ENCODE measurements around the gene RPTN.

GRCh38 chr1:152191260-152191659, 32.2 kb upstream of the RPTN start:
- TF ChIP-seq POLR2AphosphoS5 (IDR thresholded peaks at IDR 0.05; ENCODE audit: low read depth) (no peak), EZH2phosphoT487 (IDR thresholded peaks at IDR 0.05; ENCODE audit: unreplicated experiment) (no peak), CTCF (conservative IDR thresholded peaks at IDR 0.05; ENCODE audit: low read depth in 2 of 2) (no peak), STAT1 (IDR thresholded peaks at IDR 0.05; ENCODE audit: unreplicated experiment) (no peak), CREB1 (CRISPR knock-in tag; IDR thresholded peaks at IDR 0.05; ENCODE audit: low read depth) (no peak), EZH2 (IDR thresholded peaks at IDR 0.05; ENCODE audit: low read depth, unreplicated experiment) (no peak), REST (IDR thresholded peaks at IDR 0.05; ENCODE audit: unreplicated experiment) (no peak), ZNF331 (CRISPR knock-in tag; IDR thresholded peaks at IDR 0.05; ENCODE audit: low read depth) (no peak), ETS1 (IDR thresholded peaks at IDR 0.05) (no peak), ZNF114 (CRISPR knock-in tag; IDR thresholded peaks at IDR 0.05) (no peak), JUNB (IDR thresholded peaks at IDR 0.05; ENCODE audit: unreplicated experiment) (no peak), NANOG (IDR thresholded peaks at IDR 0.05; ENCODE audit: borderline replicate concordance) (no peak), ZNF462 (CRISPR knock-in tag; IDR thresholded peaks at IDR 0.05) (no peak)

Data from GM23338 (cell line).